Fibroblast of the conjunctiva (primary cell): ENCODE measurements around the gene TJP2.
A peak's percentile ranks its signal among the peaks of the same experiment; 100 is the strongest.

Experiments
- DNase-seq: peaks from one replicate; pipeline ENCODE4 v3.0.0-alpha.2; 2010; ENCODE audit warnings: low read depth

The TJP2 gene

DNA sequence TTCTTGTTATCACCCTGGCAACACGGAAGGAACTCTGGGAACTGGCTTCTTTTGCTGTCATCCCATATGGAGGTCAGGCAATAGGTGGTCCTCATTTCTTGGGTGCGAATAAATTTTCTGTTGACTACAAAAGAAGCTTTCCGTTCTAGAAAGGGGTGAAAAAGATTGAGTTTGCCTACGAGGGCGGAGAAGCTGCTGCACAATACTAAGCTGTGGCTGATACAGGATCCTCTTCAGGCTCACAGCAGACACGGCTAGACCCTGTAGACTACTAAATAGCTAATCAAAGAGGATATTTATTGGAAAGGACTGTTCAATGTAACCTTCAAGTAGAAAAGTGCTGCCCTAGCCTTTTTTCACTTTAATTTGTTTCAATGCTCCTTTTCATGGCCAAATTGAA is 58.1 kb downstream of the TJP2 start:
- no peak for DNase-seq

DNA sequence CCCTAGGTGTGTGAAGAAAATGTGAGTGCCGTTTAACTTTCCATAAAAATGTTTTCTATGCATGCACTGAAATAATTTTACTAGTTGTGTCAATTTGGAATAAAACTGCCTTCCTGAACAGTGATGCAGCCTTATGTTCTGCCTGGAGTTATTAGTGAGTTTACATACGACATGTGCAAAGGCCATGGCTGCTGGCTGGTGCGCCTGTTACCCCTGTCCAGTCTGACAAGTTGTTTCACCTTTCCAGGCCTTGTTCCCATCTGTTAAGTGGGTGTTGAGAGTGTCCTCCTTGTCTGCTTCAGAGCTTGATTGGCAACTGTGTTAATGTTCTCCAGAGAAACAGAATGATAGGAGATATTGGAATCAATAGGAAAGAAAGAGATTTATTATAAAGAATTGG is 60.6 kb downstream of the TJP2 start:
- DNase-seq, result no peak

DNA sequence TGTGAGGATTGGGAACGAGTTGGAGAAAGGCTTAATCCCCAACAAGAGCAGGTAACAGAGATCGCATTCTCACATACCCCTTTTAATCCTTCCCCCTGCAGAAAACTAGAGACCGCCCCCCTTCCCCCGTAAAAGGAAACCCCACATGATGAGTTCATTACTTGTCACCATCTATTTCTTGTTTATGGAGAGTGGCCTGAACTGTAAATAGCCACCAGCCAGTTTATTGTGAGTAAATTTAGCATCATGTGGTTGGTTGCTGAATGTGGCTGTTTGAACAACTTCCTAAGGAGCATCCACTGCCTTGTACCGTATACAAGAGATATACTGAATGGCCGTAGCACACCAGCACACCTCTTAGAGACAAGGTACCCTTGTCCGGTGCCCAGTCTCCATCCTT is 62.1 kb downstream of the TJP2 start:
- no peak for DNase-seq

DNA sequence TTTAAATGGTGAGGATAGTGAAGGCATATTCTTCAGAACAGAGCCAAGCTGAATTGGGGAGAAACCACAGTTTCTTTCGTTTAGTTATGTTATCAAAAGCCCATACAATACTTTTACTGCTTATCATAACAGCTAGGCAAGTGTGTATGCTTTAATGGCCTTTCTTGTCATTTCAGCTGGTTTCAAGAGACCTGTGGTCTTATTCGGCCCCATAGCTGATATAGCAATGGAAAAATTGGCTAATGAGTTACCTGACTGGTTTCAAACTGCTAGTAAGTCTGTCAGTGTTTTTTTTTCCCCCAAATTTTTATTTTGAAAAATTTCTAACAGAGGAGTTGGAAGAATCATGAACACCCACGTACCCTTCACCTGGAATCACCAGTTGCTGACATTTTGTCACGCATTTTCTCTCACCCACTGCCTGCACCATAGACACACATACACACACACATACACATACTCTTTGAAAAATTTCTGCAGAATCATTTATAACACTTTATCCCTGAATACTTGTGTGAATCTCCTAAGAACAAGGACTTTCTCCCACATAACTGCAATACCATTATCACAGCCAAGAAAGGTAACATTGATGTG is 63.7 kb downstream of the TJP2 start:
- DNase-seq, result no peak

DNA sequence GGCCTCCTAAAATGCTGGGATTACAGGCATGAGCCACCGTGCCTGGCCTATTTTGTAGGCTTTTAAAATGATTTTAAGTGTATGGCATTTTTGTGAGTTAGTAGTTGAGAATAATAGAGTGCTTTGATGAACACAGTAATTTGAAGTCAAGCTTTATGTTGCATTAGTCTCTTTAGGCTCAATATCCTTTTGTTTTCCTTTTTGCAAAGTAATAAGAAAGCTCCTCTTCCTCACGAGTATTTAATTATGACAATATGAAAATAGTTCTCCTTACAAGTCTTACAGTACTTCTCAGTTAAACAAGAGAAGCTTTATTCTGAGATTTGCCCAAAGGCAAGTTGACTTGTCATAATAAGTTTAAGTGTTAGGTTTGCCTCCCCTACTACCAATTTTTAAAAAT is 69.0 kb downstream of the TJP2 start:
- DNase-seq, result no peak

DNA sequence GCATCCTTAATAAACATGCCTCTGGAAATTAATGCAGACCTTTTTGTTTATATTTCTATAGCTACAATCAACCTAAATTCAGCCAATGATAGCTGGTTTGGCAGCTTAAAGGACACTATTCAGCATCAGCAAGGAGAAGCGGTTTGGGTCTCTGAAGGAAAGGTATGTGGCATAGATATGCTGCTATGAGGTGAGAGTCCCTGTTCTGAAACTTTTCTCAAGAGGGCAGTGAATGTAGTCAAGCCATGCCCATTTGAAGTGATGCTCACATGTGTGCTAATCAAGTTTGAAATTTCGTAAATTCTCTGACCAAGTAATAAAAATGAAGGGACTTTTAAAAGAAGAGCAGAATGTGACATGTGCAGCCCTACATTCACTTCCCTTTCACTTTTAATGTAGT is 72.6 kb downstream of the TJP2 start:
- DNase-seq, result no peak

DNA sequence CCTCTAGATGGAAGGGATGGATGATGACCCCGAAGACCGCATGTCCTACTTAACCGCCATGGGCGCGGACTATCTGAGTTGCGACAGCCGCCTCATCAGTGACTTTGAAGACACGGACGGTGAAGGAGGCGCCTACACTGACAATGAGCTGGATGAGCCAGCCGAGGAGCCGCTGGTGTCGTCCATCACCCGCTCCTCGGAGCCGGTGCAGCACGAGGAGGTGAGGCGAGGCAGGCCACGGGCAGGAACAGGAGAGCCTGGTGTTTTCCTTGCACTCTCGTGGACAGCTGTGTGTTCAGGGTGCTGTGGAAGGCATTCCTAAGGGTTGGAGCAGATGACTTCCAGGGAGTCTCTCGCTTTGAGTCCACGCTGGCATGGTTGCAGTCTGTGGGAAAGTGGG is 73.9 kb downstream of the TJP2 start:
- no peak for DNase-seq

DNA sequence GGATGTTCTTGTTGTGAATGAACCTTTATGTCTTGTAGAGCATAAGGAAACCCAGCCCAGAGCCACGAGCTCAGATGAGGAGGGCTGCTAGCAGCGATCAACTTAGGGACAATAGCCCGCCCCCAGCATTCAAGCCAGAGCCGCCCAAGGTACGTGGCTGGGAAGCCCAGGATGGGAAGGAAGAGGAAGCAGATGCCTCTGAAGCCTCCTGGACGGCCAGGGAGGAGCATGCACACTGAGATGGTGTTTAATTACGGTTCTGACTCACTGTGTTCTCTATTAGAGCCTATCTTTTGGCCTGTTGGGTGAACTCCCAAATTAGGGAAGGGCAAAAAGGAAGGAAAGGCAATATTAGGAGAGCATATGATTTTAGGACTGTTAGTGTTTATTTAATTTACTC is 75.3 kb downstream of the TJP2 start:
- DNase-seq, result no peak

DNA sequence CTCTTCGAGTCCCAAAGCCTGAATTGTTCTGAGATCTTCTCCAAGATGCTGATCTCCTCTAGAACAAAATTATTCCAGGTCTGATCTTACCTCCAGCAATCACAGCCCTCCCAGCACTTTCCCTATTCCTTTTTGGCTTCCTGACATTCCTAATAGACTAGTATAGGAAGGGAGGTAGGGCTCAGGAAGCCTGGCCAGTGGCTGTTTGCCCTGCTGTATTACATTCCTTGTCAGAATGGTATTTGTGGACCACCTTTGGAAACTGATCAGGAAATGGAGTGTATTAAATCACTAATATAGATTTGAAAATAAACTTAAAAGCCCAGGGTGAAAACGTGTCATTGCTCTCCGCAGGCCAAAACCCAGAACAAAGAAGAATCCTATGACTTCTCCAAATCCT is 76.6 kb downstream of the TJP2 start:
- no peak for DNase-seq

DNA sequence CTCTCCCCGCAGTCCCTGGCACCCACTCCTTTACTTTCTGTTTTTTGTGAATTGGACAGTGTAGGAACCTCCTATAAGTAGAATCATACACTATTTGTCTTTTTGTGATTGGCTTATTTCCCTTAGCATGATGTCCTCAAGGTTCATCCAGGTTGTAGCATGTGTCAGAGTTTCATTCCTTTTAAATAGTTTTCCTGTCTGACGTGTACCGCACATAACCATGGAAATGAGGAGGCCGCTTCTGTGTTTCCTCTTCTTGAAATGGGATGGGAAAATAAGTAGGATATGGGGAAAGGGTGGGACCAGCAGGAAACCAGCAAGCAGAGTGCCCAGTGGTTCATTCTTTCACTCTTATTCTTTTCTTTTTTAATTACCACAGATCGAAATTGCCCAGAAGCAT is 78.4 kb downstream of the TJP2 start:
- DNase-seq, result no peak

DNA sequence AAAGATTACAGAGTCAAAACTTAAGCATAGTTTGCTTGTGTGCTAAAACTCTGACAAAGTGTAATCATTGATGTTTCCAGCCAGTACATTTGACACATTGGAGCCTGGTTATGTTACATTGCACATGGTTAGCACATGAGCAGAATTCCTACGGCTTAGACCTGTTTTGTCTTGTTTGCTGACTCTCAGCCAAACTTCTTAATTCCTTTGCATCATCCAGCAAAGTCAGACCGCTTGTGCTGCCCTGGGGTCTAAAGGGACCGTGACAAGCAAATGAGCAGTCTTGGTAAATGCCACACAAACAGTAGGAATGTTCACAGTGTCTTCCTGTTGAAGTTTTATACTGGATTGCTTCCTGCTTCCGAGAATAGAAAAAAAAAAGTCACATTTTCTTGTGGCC is 79.0 kb downstream of the TJP2 start:
- DNase-seq, result peak; percentile 10

DNA sequence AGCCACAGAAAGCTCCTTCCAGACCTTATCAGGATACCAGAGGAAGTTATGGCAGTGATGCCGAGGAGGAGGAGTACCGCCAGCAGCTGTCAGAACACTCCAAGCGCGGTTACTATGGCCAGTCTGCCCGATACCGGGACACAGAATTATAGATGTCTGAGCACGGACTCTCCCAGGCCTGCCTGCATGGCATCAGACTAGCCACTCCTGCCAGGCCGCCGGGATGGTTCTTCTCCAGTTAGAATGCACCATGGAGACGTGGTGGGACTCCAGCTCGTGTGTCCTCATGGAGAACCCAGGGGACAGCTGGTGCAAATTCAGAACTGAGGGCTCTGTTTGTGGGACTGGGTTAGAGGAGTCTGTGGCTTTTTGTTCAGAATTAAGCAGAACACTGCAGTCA is 80.1 kb downstream of the TJP2 start:
- DNase-seq, result no peak

DNA sequence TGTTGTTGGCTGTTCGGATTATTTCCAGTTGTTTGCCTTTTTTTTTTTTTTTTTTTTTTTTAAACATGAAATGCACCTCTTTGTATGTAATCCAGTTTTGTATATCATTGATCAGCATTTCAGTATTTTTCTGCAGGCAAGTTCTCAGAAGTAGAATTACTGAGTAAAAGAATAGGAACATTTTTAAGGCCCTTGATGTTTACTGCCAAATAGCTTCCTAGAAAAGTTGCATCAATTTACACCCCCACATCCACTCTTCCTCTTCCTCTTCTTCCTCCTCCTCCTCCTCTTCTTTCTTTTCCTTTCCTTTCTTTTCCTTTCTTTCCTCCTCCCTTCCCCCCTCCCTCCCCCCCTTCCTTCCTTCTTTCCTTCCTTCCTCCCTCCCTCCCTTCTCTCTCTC is 81.5 kb downstream of the TJP2 start:
- no peak for DNase-seq

DNA sequence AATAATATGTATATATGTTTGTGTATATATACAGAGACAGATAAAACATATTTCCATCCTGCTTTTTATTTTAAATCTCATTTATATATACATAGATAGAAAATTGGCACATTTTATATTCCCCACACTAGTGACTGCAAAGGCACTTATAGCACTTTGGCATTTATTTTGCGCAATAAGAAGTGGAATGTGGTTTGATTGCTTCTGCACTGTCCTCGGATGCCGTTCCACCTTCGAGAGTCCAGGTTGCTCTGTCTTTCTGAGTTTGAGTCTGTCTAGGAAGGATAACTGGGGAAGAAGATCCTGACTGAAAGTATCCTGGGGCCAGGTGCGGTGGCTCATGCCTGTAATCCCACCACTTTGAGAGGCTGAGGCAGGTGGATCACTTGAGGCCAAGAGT is 84.5 kb downstream of the TJP2 start:
- DNase-seq, result no peak

DNA sequence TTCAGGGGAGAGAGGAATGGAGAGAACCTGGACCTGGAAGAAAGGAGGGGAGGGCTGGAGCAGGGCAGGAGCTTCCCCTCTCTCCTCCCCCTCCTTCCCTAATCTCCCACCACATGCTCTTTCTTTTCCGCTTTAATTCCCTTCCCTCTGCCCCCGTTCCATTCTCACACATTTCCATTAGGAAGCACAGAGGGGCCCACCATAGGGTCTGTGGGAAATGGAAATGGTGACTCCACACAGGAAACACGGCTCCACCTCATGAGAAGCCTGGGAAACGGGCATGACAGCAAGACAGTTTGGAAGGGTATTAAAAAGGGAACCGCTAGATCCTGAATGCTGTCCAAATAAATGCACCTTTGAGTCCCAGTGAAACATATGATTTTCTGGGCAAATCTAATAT is 86.1 kb downstream of the TJP2 start:
- DNase-seq, result no peak

DNA sequence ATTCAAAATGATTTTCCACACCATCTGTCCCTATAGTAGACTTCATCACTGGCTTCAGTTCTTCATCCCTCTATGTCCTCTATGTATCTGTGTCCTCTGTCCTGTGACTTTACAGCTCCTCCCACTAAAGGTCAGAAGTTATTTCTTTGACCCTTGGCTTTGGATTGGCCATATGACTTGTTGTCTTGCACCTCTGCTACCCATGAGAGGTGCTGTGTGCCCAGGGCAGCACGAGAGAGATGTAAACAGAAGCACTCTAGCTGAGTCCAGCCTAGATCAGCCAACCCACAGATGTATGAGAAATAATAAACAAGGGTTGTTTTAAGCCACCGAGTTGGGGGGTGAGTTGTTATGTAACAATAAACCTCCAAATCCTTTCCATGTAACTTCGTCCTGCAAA is 87.6 kb downstream of the TJP2 start:
- DNase-seq, result no peak

DNA sequence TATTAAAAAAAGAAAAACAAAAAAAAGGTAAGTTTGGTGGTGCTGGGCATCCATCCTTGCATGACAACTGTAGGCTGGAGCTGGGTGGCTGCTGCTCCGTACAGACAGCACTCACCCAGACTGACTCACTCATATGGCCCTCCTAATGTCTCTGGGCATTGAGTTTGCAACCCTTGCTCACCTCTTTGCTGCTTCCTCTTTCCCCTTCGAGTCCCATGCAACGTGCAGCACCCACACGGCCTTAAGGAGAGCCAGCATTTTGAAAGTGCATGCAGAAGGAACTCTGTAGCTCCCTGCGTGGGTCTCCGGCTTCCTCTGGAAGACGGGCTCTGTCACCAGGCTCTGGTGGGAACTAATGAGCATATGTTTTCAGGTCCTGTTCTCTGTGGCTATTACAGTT is 90.4 kb downstream of the TJP2 start:
- no peak for DNase-seq

DNA sequence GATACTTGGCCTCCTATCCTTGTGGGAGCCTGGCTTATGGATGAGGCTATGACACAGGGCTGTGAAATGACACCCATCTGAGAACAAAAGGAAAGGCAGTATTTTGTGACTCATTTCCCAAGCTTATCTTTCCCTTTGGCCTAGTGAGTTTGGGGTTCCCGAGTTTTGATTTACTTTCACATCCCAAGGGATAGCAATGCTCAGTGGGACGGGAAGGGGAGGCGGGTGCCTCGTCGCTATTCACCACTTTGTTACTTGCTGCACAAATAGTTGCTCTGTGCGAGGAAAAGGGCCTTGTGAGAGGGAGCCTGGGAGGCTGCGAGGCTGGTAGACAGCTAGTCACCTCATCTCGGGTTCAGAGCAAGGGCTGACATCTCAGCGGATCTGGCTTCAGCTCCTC is 91.8 kb downstream of the TJP2 start:
- DNase-seq, result no peak

DNA sequence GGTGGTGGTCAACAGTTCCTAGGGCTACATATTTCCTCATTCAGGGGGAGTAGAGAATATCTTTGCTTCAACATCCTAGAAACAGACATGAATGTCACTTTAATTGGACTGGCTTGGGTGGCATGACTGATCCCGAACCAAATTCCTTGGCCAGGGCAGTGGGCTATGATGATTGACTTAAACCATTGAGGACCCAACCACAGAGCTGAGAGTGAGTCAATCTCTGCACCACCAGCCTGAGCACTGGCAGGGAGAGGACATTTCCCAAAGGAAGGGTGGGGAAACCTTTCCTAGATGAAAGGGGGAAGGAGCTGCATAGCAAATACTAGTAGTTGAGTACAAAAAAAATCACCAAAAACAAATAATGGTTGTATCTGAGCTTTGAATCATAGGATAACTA is 98.1 kb downstream of the TJP2 start:
- no peak for DNase-seq

DNA sequence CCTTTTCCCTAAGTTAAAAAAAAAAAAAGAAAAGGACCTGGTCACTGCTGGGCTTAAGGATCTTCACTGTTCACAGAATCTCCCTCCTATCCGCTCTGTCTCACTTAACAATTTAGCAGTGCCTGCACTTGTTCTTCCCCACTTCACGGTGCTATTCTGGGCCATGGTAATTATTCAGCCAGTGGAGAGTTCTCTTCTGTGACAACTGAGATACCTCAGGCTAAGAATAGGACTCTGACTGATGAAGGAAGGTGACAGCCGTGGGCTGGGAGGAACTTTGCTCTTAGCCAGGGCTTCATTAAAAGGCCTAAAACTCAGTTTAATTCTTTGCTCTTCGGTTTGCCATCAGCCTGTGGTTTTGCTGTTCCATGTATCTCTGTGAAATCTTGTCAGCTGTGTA is 99.1 kb downstream of the TJP2 start:
- no peak for DNase-seq

DNA sequence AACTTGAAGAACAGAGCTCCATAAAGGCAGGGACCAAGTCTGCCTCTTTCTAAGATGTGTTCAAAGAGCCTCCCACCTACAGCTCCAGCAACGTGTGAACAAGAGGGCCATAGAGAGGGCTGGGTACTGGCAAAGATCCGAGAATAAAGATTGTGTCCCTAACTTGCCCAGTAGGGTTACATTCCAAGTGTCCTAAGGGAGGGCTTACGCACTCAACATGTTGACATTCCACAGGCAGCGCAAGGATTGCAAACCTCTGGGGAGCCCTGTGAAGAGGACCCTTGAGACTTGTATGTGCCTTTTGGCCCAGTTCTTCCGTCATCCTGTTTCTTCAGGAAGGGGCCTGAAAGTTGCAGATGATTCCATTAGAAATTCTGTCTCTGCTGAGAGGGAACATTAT is 102.7 kb downstream of the TJP2 start:
- DNase-seq, result no peak

DNA sequence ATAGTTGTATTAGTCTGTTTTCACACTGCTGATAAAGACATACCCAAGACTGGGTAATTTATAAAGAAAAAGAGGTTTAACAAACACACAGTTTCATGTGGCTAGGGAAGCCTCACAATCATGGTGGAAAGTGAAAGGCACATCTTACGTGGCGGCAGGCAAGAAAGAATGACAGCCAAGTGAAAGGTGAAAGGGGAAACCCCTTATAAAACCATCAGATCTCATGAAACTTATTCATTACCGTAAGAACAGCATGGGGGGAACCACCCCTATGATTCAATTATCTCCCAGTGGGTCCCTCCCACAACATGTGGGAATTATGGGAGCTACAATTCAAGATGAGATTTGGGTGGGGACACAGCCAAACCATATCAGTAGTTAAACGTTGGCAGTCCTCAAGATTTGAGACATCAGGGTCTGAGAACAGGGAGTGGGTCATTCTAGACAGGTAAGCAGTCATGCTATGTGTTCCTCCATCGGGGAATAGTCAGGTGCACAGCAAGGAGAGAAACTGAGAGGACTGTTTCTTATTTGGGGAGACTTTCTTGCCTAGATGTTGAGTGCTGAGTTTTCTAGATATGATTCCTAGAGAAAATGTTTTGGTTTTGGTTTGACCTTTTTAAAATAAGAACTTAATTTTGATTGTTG is 105.1 kb downstream of the TJP2 start:
- no peak for DNase-seq

DNA sequence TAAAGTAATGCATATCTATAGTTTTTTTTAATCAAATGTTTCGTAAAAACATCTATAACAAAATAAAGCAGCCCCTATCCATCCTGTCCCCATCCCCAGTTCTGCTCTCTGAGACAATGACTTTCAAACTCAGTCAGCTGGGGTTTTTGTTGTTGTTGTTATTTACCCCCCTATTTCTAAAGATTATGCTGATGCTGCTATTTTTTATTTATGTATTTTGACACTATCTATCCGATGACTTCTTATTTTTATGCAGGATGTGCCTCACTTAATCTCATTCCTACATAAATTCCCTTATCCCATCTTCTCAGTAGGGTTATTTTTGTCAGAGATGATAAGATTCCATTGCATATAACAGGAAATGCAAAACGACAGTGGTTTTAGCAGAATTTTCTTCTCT is 105.7 kb downstream of the TJP2 start:
- no peak for DNase-seq

DNA sequence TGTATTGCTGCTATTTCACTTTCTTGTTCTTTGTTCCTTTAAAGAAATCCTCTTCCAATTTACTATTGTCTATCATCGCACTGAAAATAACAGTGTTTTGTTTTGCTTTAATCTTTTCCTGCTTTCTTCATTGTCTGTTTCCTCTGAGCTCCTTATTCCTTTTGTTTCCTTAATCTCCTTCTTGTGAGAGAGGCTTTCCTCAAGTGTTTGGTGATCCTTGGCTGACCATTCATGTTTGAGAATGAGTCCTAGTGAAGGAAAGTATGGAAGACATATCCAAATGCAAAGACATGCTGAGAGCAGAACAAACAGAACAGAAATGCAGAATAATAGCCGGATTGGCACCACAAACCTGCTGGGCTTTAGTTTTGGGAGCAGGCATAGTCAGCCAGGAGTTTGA is 108.9 kb downstream of the TJP2 start:
- DNase-seq, result no peak

DNA sequence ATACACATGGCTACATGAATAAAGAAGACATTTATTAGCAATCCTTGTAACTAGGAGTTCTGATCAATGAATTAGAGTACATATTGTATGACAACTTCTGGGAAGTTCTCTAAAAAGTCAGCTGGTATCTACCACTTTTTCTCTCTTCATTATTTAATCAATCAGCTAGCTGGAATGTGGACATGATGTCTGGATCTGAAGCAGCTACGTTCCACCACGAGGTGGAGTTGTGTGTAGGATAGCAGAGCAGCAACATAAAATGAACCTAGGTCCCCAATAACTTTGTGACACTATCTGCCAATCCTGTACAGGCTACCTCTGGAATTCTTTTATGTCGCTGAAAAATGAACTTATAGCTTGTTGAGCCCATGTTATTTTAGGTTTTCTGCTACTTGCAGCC is 118.0 kb downstream of the TJP2 start:
- DNase-seq, result no peak
